GM13977 (cell line): ENCODE results near the gene KIF26B.

Experiments used
- DNase-seq: peaks from one replicate; pipeline ENCODE4 v3.0.0; 2012; ENCODE audit warnings: low spot score
- CTCF ChIP-seq: IDR thresholded peaks from 2 replicates; pipeline ENCODE4 v1.5.1; 2012; ENCODE audit warnings: mild to moderate bottlenecking, control low read depth; ENCODE audit not compliant: insufficient read depth; ENCODE audit errors: extremely low read depth, missing control alignments
- in situ Hi-C: fragments of 300-500 bp; cut with MboI; formaldehyde crosslinking; loops from one replicate; pipeline ENCODE4 v1.12.0; 2022; ENCODE audit warnings: low sequenced_read_pairs, low pct_unique_long_range_greater_than_20kb, mixed read lengths, inconsistent platforms; ENCODE audit not compliant: unreplicated experiment

The KIF26B gene

GRCh38 chr1:245526141-245526540 lies 371.4 kb downstream of the KIF26B start:
- in situ Hi-C loops, result no loop called here

GRCh38 chr1:245528258-245528635 lies 373.5 kb downstream of the KIF26B start:
- no peak for TF ChIP-seq CTCF
- DNase-seq, result no peak
- in situ Hi-C loops, result no loop called here

More at GRCh38 chr1:245526141-245526540, 371.4 kb downstream of the KIF26B start:
- DNase-seq, result no peak
- no peak for TF ChIP-seq CTCF

- in situ Hi-C loops, result no loop called here
- no peak for TF ChIP-seq CTCF
- no peak for DNase-seq
These were observed 376.2 kb downstream of the KIF26B start for GRCh38 chr1:245530937-245531336.

- in situ Hi-C loops, result no loop called here
- no peak for DNase-seq
- TF ChIP-seq CTCF, result no peak
These were observed 383.2 kb downstream of the KIF26B start for GRCh38 chr1:245537992-245538391.

- no peak for DNase-seq
- no peak for TF ChIP-seq CTCF
- in situ Hi-C loops, result no loop called here
These were observed 383.9 kb downstream of the KIF26B start for GRCh38 chr1:245538671-245539070.

GRCh38 chr1:245541369-245541768 lies 386.6 kb downstream of the KIF26B start:
- in situ Hi-C loops, result no loop called here
- no peak for DNase-seq
- TF ChIP-seq CTCF, result no peak

- no peak for DNase-seq
- in situ Hi-C loops, result no loop called here
- TF ChIP-seq CTCF, result no peak
These were observed 387.6 kb downstream of the KIF26B start for GRCh38 chr1:245542365-245542764.
